ENCODE data around the gene SNX9.
A peak's percentile ranks its signal among the peaks of the same experiment; 100 is the strongest.
"Not testable (repeated sequence)": the region's sequence is repeated elsewhere in the genome, so short reads cannot be mapped to it uniquely, and the experiment has no call there.

Gene SNX9

GRCh38 chr6:157895585-157895984, 72.5 kb downstream of the SNX9 start:
- Histone ChIP-seq H3K4me1 (peaks cover 2% of the 10 kb centered on the region), H3K9ac (no peak overlapping the region), H3K27ac (no peak overlapping the region), H3K4me2 (ENCODE audit: low read length) (no peak overlapping the region), H3K27me3 (ENCODE audit: control insufficient read depth, insufficient read depth, low read length) (no peaks in the 10 kb centered on the region), H3K9me3 (ENCODE audit: control insufficient read depth, low read length) (no peaks in the 10 kb centered on the region), H3K4me3 (ENCODE audit: low read depth, low read length) (no peak overlapping the region), H3K79me2 (no peaks in the 10 kb centered on the region), H2AFZ (no peak overlapping the region), H3K36me3 (ENCODE audit: control insufficient read depth, insufficient read depth, low read length) (no peaks in the 10 kb centered on the region)
- TF ChIP-seq CTCF (IDR thresholded peaks at IDR 0.05), result no peak

GRCh38 chr6:157896932-157897331, 73.9 kb downstream of the SNX9 start:
- H3K4me1 ChIP-seq, result peaks cover 2% of the 10 kb centered on the region
- TF ChIP-seq CTCF (IDR thresholded peaks at IDR 0.05), result no peak
- no peak overlapping the region for H3K27ac ChIP-seq
- no peaks in the 10 kb centered on the region for H3K36me3 ChIP-seq (ENCODE audit: control insufficient read depth, insufficient read depth, low read length)
- H3K4me3 ChIP-seq (ENCODE audit: low read depth, low read length), result no peak overlapping the region
- no peaks in the 10 kb centered on the region for H3K27me3 ChIP-seq (ENCODE audit: control insufficient read depth, insufficient read depth, low read length)
- no peaks in the 10 kb centered on the region for H3K9me3 ChIP-seq (ENCODE audit: control insufficient read depth, low read length)
- H3K79me2 ChIP-seq, result no peaks in the 10 kb centered on the region
- no peak overlapping the region for H3K4me2 ChIP-seq (ENCODE audit: low read length)
- H3K9ac ChIP-seq, result no peak overlapping the region
- no peak overlapping the region for H2AFZ ChIP-seq

- no peak overlapping the region for H3K9ac ChIP-seq
- TF ChIP-seq CTCF (IDR thresholded peaks at IDR 0.05), result peak; percentile 17
- H3K36me3 ChIP-seq (ENCODE audit: control insufficient read depth, insufficient read depth, low read length), result no peaks in the 10 kb centered on the region
- peaks cover 2% of the 10 kb centered on the region for H3K4me1 ChIP-seq
- no peaks in the 10 kb centered on the region for H3K27me3 ChIP-seq (ENCODE audit: control insufficient read depth, insufficient read depth, low read length)
- no peak overlapping the region for H3K4me3 ChIP-seq (ENCODE audit: low read depth, low read length)
- no peaks in the 10 kb centered on the region for H3K79me2 ChIP-seq
- no peaks in the 10 kb centered on the region for H3K9me3 ChIP-seq (ENCODE audit: control insufficient read depth, low read length)
- no peak overlapping the region for H3K27ac ChIP-seq
- H3K4me2 ChIP-seq (ENCODE audit: low read length), result no peak overlapping the region
- no peak overlapping the region for H2AFZ ChIP-seq
Observed at GRCh38 chr6:157898169-157898568, 75.1 kb downstream of the SNX9 start.

- TF ChIP-seq CTCF (IDR thresholded peaks at IDR 0.05), result no peak
- H3K36me3 ChIP-seq (ENCODE audit: control insufficient read depth, insufficient read depth, low read length), result no peaks in the 10 kb centered on the region
Observed at GRCh38 chr6:157898640-157899039, 75.6 kb downstream of the SNX9 start.

GRCh38 chr6:157900262-157900661, 77.2 kb downstream of the SNX9 start:
- H3K27ac ChIP-seq; H3K4me3 ChIP-seq (ENCODE audit: low read depth, low read length); H3K79me2 ChIP-seq; H3K9me3 ChIP-seq (ENCODE audit: control insufficient read depth, low read length); H3K9ac ChIP-seq; H3K36me3 ChIP-seq (ENCODE audit: control insufficient read depth, insufficient read depth, low read length); H3K4me2 ChIP-seq (ENCODE audit: low read length); H3K4me1 ChIP-seq; H2AFZ ChIP-seq; H3K27me3 ChIP-seq (ENCODE audit: control insufficient read depth, insufficient read depth, low read length): not testable (repeated sequence)

More at GRCh38 chr6:157898640-157899039, 75.6 kb downstream of the SNX9 start:
- Histone ChIP-seq H3K27ac (no peak overlapping the region), H3K4me3 (ENCODE audit: low read depth, low read length) (no peak overlapping the region), H3K4me1 (peaks cover 2% of the 10 kb centered on the region), H2AFZ (no peak overlapping the region), H3K79me2 (no peaks in the 10 kb centered on the region), H3K27me3 (ENCODE audit: control insufficient read depth, insufficient read depth, low read length) (no peaks in the 10 kb centered on the region), H3K9me3 (ENCODE audit: control insufficient read depth, low read length) (no peaks in the 10 kb centered on the region), H3K9ac (no peak overlapping the region), H3K4me2 (ENCODE audit: low read length) (no peak overlapping the region)

GRCh38 chr6:157900751-157901150, 77.7 kb downstream of the SNX9 start:
- H3K79me2 ChIP-seq; H3K36me3 ChIP-seq (ENCODE audit: control insufficient read depth, insufficient read depth, low read length): not testable (repeated sequence)

More at GRCh38 chr6:157900751-157901150, 77.7 kb downstream of the SNX9 start:
- not testable (repeated sequence) for H3K9me3 ChIP-seq (ENCODE audit: control insufficient read depth, low read length); H3K27ac ChIP-seq; H3K4me3 ChIP-seq (ENCODE audit: low read depth, low read length); H2AFZ ChIP-seq; H3K9ac ChIP-seq; H3K4me1 ChIP-seq; H3K4me2 ChIP-seq (ENCODE audit: low read length); H3K27me3 ChIP-seq (ENCODE audit: control insufficient read depth, insufficient read depth, low read length)
